OCI-LY3 (cell line): ENCODE data around the gene CCDC126.

Experiments used
- H2AFZ ChIP-seq: fragments of 200-600, 300-600 bp; shearing (Covaris generic); 2 replicates; pipeline ENCODE4 v1.6.0; 2014; ENCODE audit warnings: antibody characterized with exemption, low read depth, low read length
- H3K27ac ChIP-seq: fragments of 200-600, 300-600 bp; sonication (generic); 2 replicates; pipeline ENCODE4 v1.5.1; 2014; ENCODE audit warnings: mild to moderate bottlenecking, low read length, moderate library complexity, mixed read lengths
- H3K27me3 ChIP-seq: fragments of 200-600, 300-600 bp; sonication (generic); 2 replicates; pipeline ENCODE4 v1.6.1; 2014; ENCODE audit warnings: low read depth, low read length, mixed read lengths
- H3K36me3 ChIP-seq: fragments of 200-600, 300-600 bp; sonication (generic); replicated peaks from 2 replicates; pipeline ENCODE3; 2014; ENCODE audit warnings: low read depth, low read length, mixed read lengths
- H3K4me1 ChIP-seq: fragments of 300-600, 200-600 bp; sonication (generic); 2 replicates; pipeline ENCODE4 v1.6.1; 2014; ENCODE audit warnings: low read length, mixed read lengths
- H3K4me2 ChIP-seq: fragments of 200-600, 300-600 bp; sonication (generic); 2 replicates; pipeline ENCODE4 v1.6.1; 2014; ENCODE audit warnings: low read length, mixed read lengths
- H3K4me3 ChIP-seq: fragments of 300-600, 200-600 bp; sonication (generic); 2 replicates; pipeline ENCODE4 v1.5.1; 2014; ENCODE audit warnings: antibody characterized with exemption, mild to moderate bottlenecking, low read length, moderate library complexity
- H3K79me2 ChIP-seq: fragments of 300-600, 200-600 bp; shearing (Covaris generic); 2 replicates; pipeline ENCODE4 v1.6.1; 2014; ENCODE audit warnings: mild to moderate bottlenecking, low read length, mixed read lengths
- H3K9ac ChIP-seq: fragments of 300-600, 200-600 bp; shearing (Covaris generic); 2 replicates; pipeline ENCODE4 v1.6.0; 2014; ENCODE audit warnings: mild to moderate bottlenecking, low read length, moderate library complexity
- H3K9me3 ChIP-seq: fragments of 200-600, 300-600 bp; shearing (Covaris generic); 2 replicates; pipeline ENCODE4 v1.6.1; 2014; ENCODE audit warnings: low read length, mixed read lengths; ENCODE audit not compliant: insufficient read depth
- H4K20me1 ChIP-seq: fragments of 200-600, 300-600 bp; sonication (generic); 2 replicates; pipeline ENCODE4 v1.6.1; 2016; ENCODE audit warnings: low read length, mixed read lengths; ENCODE audit not compliant: insufficient read depth
- EZH2phosphoT487 ChIP-seq: fragments of 200-600 bp; shearing (Covaris generic); IDR thresholded peaks from 2 replicates; pipeline ENCODE4 v1.6.1; 2018; ENCODE audit warnings: antibody characterized with exemption, mixed run types, low read depth
- TF ChIP-seq, protein P1 (sequence below): fragments of 200-600, 300-600 bp; sonication (generic); IDR thresholded peaks from 2 replicates; pipeline ENCODE4 v1.5.1; 2014; ENCODE audit warnings: antibody characterized with exemption, low read length, low read depth

Gene CCDC126

DNA sequence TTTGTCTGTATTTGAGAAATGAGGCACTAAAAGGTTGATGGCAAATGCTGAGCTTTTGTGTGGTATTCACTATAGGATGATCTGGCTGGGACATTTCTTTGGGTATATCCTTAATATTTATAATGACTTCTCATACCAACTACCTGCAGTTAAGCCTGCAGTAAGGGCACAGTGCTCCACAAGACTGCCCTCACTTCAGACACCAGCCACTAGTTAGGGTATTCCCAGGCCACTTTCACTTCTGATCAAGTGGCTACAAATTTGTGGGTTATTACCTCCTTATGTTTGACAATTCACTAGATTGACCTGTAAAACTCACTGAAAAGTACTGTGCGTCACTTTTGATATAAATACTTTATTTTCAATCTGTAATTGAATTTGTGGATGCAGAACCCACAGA lies 20.3 kb downstream of the CCDC126 start:
- peaks cover 13% of the 10 kb centered on the region for H3K79me2 ChIP-seq
- no peak for TF ChIP-seq EZH2phosphoT487
- TF ChIP-seq, protein P1, sequence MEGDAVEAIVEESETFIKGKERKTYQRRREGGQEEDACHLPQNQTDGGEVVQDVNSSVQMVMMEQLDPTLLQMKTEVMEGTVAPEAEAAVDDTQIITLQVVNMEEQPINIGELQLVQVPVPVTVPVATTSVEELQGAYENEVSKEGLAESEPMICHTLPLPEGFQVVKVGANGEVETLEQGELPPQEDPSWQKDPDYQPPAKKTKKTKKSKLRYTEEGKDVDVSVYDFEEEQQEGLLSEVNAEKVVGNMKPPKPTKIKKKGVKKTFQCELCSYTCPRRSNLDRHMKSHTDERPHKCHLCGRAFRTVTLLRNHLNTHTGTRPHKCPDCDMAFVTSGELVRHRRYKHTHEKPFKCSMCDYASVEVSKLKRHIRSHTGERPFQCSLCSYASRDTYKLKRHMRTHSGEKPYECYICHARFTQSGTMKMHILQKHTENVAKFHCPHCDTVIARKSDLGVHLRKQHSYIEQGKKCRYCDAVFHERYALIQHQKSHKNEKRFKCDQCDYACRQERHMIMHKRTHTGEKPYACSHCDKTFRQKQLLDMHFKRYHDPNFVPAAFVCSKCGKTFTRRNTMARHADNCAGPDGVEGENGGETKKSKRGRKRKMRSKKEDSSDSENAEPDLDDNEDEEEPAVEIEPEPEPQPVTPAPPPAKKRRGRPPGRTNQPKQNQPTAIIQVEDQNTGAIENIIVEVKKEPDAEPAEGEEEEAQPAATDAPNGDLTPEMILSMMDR, result no peak
- no peaks in the 10 kb centered on the region; the same call in 1 of the 2 replicates for H4K20me1 ChIP-seq
- peaks cover 49% of the 10 kb centered on the region for H3K36me3 ChIP-seq
- no peak overlapping the region for H3K4me3 ChIP-seq
- H3K9me3 ChIP-seq, result 0 out of 2 replicates have a peak, but pooled peaks cover 3% of the 10 kb centered on the region
- H3K4me1 ChIP-seq, result peaks cover 5% of the 10 kb centered on the region; the same call in 1 of the 2 replicates
- H3K27ac ChIP-seq, result no peak overlapping the region
- no peaks in the 10 kb centered on the region for H3K27me3 ChIP-seq
- no peak overlapping the region for H3K9ac ChIP-seq
- H3K4me2 ChIP-seq, result no peak overlapping the region
- H2AFZ ChIP-seq, result no peak overlapping the region

DNA sequence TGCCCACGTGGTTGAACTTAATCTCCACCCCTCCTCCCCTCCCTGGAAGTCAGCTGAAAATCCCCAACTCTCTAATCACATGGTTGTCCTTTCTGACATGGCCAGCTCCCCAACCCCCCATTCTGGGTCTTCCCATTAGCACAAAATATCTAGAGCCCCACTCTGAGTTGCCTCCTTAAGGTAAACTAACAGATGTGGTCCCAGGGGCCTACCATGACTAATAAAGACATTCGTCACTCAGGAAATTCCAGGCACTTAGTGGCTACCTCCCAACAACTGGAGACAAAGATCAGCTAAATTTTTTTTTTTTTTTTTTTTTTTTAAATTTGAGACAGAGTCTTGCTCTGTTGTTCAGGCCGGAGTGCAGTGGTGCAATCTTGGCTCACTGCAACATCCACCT lies 21.1 kb downstream of the CCDC126 start:
- H3K9me3 ChIP-seq, result 0 out of 2 replicates have a peak, but pooled peaks cover 3% of the 10 kb centered on the region
- H3K9ac ChIP-seq, result no peak overlapping the region
- H3K4me3 ChIP-seq, result no peak overlapping the region
- H3K4me1 ChIP-seq, result peaks cover 5% of the 10 kb centered on the region; the same call in 1 of the 2 replicates
- peaks cover 16% of the 10 kb centered on the region for H3K79me2 ChIP-seq
- peaks cover 42% of the 10 kb centered on the region for H3K36me3 ChIP-seq
- H3K4me2 ChIP-seq, result no peak overlapping the region
- H4K20me1 ChIP-seq, result no peaks in the 10 kb centered on the region; the same call in 1 of the 2 replicates
- TF ChIP-seq, protein P1, result no peak
- no peak for TF ChIP-seq EZH2phosphoT487
- H3K27me3 ChIP-seq, result no peaks in the 10 kb centered on the region
- H3K27ac ChIP-seq, result no peak overlapping the region
- no peak overlapping the region for H2AFZ ChIP-seq

DNA sequence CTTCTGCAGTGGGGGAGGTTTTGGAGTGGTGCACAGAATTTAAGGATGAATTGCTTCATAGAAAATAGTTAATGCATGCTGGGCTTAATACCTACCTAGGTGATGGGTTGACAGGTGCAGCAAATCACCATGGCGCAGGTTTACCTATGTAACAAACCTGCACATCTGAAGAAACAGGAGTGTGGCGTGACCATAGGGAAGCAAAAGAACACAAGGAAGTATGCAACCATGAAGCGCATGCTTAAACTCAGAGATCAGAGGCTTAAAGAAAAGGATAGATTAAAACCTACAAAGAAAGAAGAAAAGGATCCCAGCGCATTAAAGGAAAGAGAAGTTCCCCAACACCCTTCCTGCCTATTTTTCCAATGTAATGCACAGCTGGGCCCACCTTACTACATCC lies 22.0 kb downstream of the CCDC126 start:
- 0 out of 2 replicates have a peak, but pooled peaks cover 3% of the 10 kb centered on the region for H3K9me3 ChIP-seq
- TF ChIP-seq EZH2phosphoT487, result no peak
- H3K4me2 ChIP-seq, result no peak overlapping the region
- no peaks in the 10 kb centered on the region; the same call in 1 of the 2 replicates for H4K20me1 ChIP-seq
- no peak overlapping the region for H3K9ac ChIP-seq
- no peak overlapping the region for H3K4me3 ChIP-seq
- no peak overlapping the region for H3K27ac ChIP-seq
- H3K36me3 ChIP-seq, result peaks cover 33% of the 10 kb centered on the region
- no peak overlapping the region for H2AFZ ChIP-seq
- peaks cover 21% of the 10 kb centered on the region for H3K79me2 ChIP-seq
- no peaks in the 10 kb centered on the region for H3K27me3 ChIP-seq
- H3K4me1 ChIP-seq, result peaks cover 5% of the 10 kb centered on the region; the same call in 1 of the 2 replicates

DNA sequence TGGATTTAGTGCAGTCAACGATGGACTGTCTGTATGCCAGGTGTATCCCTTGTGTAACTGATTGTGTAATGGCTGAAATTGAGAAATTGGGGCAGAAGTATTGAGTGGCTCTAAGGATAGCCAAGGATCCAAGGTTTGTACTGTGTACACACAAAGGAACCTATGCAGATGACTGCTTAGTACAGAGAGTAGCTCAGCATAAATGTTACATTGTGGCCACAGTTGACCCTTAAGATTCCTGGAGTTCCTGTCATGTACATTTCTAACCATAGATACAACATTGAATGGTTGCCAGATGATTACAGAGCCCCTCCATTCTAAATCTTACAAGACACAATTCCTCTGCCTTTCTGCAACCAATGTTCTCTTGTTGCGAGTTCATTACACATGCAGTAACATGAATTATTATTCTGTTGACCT lies 25.3 kb downstream of the CCDC126 start:
- H3K9ac ChIP-seq, result no peak overlapping the region
- no peak overlapping the region for H3K4me2 ChIP-seq
- peaks cover 8% of the 10 kb centered on the region for H4K20me1 ChIP-seq
- H3K79me2 ChIP-seq, result peaks cover 30% of the 10 kb centered on the region
- H3K36me3 ChIP-seq, result peaks cover 15% of the 10 kb centered on the region
- TF ChIP-seq, protein P1, result no peak
- TF ChIP-seq EZH2phosphoT487, result no peak
- no peak overlapping the region for H3K27ac ChIP-seq
- peaks cover 3% of the 10 kb centered on the region; the same call in 1 of the 2 replicates for H3K4me1 ChIP-seq
- H3K4me3 ChIP-seq, result no peak overlapping the region
- no peak overlapping the region for H2AFZ ChIP-seq
- no peaks in the 10 kb centered on the region for H3K27me3 ChIP-seq
- H3K9me3 ChIP-seq, result 0 out of 2 replicates have a peak, but pooled peaks cover 3% of the 10 kb centered on the region
